ENCODE data around the gene GPHA2.
"Not testable (repeated sequence)": the region's sequence is repeated elsewhere in the genome, so short reads cannot be mapped to it uniquely, and the experiment has no call there.

The GPHA2 gene, protein sequence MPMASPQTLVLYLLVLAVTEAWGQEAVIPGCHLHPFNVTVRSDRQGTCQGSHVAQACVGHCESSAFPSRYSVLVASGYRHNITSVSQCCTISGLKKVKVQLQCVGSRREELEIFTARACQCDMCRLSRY

DNA sequence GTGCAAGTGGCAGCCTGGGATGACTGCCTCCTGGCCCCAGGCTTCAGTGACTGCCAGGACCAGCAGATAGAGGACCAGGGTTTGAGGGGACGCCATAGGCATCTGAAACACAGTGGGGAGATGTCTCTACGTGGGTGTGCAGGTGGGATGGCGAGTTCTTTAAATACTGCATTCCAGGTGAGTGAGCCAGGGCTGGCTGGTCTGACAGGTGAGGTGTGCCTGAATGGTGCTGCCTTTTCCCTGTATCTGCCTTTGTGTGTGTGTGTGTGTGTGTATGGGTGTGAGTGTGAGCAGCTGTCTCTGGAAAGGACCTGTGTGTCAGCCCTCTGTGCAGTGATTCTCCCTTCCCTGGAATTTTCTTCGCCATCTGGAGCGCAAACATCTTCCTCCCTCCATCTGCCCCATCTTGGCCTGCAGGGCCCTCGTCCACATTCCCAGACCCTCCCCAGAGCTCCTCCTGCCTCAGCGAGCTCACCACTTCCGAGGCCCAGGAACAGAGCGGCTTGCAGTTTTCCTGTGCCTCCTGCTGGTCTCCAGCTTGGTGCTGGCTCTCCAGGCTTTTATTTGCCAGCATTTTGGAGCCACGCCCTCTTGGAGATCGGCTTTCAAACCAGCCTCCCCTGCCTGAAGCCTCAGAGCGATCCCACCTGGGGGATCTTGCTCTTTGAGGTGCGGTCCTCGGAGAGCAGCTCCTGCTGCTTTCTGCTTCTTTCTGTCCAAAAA is at the start of gene GPHA2:
Gene GPHA2, minus strand, starts transcription at position 535 of the 723 bp plus-strand sequence. Its CDS starts 433 bp downstream, at position 102.
- no peak for DNase-seq (ENCODE audit: low read depth in 2 of 2)

GRCh38 chr11:64983339-64983738 is 47.6 kb upstream of the GPHA2 start:
- not testable (repeated sequence) for DNase-seq (ENCODE audit: low read depth in 2 of 2)

DNA sequence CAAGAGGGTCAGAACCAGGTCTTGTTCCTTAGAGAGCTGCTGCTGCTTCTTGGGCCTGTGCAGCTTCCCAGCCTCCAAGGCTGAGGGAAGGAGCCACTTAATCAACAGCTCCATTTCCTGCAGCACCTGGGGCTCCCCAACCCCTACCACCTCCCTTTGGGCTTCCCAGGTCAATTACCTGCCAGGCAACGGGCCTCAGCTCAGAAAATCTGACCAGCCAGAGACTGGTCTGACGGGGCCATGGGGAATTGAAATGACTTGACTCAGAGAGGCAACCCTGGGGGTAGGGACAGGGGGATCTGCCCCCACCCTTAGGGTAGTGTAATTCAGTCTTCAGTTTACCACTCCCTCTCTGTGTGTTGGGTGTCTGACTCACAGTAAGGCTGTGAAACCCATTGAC is 41.0 kb upstream of the GPHA2 start:
- no peak for DNase-seq (ENCODE audit: low read depth in 2 of 2)

GRCh38 chr11:64974124-64974523 is 38.4 kb upstream of the GPHA2 start:
- DNase-seq (ENCODE audit: low read depth in 2 of 2): no peak

GRCh38 chr11:64971421-64972233 is 35.9 kb upstream of the GPHA2 start, which contains the start of gene MAJIN:
Gene MAJIN, minus strand, starts transcription at chr11:64972108. Its CDS starts 12,703 bp downstream, at chr11:64959405.
- peak; percentile 89 to 90 for DNase-seq (ENCODE audit: low read depth in 2 of 2)

GRCh38 chr11:64970731-64971151 is 35.0 kb upstream of the GPHA2 start:
- DNase-seq (ENCODE audit: low read depth in 2 of 2): peak; percentile 26 to 44

DNA sequence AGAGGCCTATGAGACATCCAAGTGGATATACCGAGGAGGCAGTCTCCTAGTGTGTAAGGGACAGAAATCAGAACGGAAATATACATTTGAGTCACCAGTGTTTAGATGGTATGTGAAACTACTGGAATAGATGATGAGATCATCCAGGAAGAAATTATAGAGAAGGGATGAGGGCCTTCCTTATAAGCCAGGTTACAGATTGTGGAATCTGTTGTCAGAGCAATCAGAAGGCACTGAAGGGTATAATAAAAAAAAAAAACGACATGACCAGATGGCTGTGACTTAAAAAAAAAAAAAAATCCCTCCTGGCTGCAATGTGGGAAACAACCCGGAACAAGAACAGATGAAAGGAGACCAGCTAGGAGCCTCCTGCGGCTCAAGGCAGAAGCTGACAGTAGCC is 33.5 kb upstream of the GPHA2 start:
- DNase-seq (ENCODE audit: low read depth in 2 of 2): no peak

DNA sequence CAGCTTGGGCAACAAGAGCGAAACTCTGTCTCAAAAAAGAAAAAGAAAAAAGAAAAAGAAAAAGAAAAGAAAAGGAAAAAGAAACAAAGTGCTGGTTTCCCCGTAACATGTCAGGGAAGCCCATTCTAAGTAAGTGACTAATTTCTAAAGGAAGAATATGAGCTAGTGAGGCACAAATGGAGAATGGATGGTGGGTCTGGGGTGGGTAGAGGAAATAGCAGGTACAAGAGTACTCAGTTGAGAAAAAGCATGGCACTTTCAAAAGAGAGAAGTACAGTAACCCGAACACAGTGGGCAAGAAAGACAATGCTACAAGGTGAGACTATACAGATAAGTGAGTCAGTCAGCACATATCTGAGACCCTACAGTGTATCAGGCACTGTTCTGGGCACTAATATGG is 31.7 kb upstream of the GPHA2 start:
- no peak for DNase-seq (ENCODE audit: low read depth in 2 of 2)

GRCh38 chr11:64963072-64963631 is 27.5 kb upstream of the GPHA2 start:
- no peak for DNase-seq (ENCODE audit: low read depth in 2 of 2)

- DNase-seq (ENCODE audit: low read depth in 2 of 2): no peak
Observed at GRCh38 chr11:64960719-64961118, 25.0 kb upstream of the GPHA2 start.

- DNase-seq (ENCODE audit: low read depth in 2 of 2): no peak
Observed at GRCh38 chr11:64959498-64959897, 23.8 kb upstream of the GPHA2 start.

GRCh38 chr11:64954201-64954600 is 18.5 kb upstream of the GPHA2 start:
- no peak for DNase-seq (ENCODE audit: low read depth in 2 of 2)

DNA sequence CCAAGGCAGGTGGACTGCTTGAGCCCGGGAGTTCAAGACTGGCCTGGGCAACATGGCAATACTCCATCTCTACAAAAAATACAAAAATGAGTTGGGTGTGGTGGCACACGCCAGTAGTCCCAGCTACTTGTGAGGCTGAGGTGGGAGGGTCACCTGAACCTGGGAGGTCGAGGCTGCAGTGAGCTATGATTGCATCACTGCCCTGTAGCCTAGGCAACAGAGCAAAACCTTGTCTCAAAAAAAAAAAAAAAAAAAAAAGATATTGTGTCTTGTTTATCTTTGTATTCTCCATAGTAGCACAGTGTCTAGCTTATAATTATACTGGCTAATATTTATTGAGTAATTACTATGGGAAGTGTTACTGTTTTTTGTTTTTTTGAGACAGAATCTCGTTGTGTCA is 15.8 kb upstream of the GPHA2 start:
- DNase-seq (ENCODE audit: low read depth in 2 of 2): no peak

DNA sequence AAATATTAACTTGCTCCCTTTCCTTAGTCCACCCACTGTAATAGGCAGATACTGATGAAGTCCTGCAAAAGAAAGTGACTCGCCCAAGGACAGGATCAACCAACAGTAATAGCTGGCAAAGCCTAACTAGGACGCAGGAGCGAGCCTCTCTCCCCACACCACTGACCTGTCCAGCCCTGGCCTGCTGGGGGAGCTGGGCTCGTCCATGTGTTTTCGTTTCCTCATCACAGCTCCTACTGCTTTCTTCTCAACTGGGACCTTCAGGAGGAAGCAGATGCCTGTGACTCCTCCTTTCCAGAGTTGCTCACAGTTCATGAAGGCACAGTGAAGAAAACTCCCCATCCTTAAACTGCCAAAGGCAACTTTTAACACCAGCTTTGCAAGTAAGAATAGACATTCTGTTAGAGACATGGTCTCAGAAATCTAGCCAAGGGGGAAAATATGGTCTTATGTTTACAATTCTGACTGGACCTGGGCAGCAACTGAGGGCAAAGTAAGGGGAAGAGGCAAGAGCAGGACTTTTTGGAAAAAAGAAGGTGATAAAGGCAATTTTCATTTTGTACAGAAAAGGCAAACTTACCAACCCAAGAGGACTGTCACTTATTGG is 11.6 kb upstream of the GPHA2 start:
- DNase-seq (ENCODE audit: low read depth in 2 of 2): no peak

DNA sequence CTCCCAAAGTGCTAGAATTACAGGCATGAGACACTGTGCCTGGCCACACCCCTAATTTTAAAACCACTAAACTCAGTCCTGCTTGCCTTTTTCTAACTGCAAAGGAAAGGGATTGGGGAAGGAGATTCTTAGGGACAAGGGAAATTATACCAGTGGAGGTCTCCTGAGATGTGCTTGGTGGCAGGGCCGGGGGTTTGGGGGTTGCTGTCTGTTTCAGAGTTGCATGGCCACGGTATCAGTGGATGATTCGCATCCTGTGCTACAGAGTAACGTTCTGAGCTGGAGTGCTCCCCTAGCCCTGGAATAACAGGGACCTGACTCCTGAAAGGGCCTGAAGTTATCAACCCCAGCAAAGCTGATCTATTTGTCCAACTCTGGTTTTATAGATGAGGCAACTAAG is 846 bp upstream of the GPHA2 start:
- no peak for DNase-seq (ENCODE audit: low read depth in 2 of 2)

DNA sequence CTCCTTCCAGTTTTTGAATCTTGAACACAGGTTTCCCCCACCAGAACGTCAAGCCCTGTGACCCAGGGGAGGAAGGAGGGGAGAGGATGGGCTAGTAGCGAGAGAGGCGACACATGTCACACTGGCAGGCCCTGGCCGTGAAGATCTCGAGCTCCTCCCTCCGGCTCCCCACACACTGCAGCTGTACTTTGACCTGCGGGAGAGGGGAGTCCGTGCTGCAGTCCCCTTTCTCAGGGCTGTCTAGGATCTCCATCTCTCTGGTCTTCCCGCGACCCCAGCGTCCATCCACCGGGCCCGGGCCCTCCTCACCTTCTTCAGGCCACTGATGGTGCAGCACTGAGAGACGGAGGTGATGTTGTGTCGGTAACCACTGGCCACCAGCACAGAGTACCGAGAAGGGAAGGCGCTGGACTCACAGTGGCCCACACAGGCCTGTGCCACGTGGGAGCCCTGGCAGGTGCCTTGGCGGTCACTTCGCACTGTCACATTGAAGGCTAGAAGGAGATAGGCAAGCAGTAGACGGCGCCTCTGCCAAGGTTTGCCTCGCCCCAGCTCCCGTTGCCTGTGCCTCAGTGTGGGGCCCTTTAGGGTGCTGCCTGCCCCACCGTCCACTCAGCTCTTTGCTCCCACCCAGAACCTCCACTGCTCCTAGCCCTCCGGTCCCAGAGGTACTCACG is 873 bp downstream of the GPHA2 start:
- no peak for DNase-seq (ENCODE audit: low read depth in 2 of 2)

GRCh38 chr11:64933935-64934681 is 1.6 kb downstream of the GPHA2 start:
- DNase-seq (ENCODE audit: low read depth in 2 of 2): no peak

GRCh38 chr11:64933213-64933934 is 2.3 kb downstream of the GPHA2 start:
- no peak for DNase-seq (ENCODE audit: low read depth in 2 of 2)

DNA sequence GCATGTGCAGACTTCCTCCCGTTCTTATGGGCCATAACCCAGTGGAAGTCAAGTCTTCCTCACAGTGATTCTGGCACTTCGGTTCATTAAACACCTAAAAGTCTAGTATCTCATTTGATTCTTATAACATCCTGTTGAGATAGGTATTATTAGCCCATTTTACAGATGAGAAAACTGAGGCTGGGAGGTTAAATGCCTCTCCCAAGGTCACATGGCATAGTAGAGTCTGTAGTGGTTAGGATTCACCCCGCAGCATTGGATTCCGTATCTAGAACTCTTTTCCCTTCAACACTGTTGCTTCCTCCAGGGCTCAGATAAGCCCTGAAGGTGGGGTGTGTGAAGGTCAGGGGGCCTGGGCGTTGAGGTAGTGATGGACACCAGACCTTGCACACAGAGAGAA is 3.4 kb downstream of the GPHA2 start:
- DNase-seq (ENCODE audit: low read depth in 2 of 2): no peak

- DNase-seq (ENCODE audit: low read depth in 2 of 2): no peak
Observed at GRCh38 chr11:64931290-64931689, 4.4 kb downstream of the GPHA2 start.

Data from stimulated activated CD4-positive, alpha-beta T cell treated with anti-CD3 and anti-CD28 coated beads, Interleukin-15, amount 100 ng/mL, for 48 hours (primary cell).